IPS DF 4.7 (cell line): ENCODE data around the gene KIF25.

Experiments
- DNase-seq: peaks from one replicate; pipeline ENCODE4 v3.0.0-alpha.2; 2013; ENCODE audit warnings: low spot score; ENCODE audit errors: extremely low read depth

The KIF25 gene

DNA sequence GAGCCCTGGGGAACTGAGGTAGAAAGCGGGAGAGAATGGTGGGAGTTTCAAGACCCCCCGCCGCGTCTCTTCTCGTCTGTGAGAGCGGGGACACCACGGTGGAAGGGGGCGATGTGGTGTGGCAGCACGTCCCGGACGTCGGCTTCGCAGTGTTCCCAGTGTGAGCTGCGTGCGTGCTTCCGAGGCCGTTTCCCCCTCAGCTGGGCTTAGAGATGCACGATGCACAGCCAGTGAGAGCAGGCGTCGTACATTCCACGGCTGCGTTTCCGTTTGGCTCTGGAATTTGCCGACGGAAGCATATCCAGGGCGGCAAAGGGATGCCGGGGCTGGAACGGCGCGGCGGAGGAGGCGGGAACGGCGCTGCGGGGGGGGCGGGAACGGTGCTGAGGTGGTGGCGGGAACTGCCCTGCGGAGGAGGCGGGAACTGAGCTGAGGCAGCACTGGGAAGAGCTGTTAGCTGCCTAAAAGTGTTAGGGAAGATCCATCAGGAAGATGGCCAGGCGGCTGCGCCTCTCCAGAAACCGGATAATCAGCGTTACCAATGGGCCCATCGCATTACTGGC is 37.7 kb downstream of the KIF25 start:
- DNase-seq = no peak

DNA sequence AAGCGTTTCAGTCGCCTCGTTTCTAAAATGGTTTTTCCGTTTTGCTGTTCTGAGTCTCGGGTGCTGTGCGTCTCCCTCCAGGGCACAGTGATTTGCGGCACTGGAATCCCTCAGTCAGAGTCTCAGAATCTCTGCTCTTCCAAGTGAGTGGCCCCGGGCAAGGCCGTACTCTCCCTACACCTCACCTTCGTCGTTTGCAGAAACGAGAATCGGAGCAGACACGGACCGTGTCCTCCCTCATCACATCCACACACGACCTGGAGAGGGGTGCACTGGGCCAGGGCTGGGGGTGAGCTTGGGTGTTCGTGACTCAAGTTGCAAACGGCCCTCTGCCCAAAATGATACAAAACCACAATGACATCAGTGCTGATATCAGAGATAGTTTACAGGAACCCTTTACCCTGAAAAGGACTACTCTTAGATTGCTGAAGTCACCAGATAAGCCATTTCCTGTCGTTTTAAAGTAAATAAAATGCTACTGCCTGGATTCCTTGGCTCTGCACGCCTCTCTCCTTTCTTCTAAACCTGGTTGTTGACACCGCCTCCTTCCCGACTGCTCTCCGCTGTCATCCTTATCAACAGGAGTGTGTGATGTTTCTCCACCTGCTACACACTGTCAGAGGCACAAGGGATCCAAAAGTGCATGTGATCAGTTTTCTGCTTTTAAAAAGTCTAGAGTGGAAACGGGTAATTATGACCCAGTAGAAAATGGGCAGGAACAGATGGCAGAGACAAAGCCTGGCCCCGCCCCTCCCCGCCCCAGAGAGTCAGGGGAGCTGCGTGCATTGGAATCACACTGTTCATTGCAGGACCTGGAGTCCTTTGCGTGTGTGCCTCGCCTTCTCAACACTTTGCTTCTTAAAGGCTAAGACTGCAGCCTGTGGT is 38.4 kb downstream of the KIF25 start:
- DNase-seq = no peak

DNA sequence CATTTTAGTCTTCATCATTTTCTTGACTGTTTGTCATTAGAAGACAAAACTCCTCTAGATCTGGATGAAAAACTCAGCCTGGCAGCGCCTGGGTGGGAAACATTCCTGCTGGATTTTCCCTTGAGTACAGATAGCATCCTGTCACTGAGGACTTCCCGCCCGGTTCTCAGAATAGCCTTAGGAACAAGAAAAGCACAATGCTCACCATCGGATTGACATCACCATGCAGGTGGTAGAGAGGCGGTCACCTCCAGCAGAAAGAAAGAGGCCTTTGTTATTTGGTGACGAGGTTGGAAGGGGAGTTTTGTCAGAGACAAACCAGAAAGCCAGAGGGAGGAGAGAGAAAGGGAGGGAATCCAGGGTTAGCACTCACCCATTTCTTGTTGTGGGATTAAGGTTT is 39.8 kb downstream of the KIF25 start:
- no peak for DNase-seq

DNA sequence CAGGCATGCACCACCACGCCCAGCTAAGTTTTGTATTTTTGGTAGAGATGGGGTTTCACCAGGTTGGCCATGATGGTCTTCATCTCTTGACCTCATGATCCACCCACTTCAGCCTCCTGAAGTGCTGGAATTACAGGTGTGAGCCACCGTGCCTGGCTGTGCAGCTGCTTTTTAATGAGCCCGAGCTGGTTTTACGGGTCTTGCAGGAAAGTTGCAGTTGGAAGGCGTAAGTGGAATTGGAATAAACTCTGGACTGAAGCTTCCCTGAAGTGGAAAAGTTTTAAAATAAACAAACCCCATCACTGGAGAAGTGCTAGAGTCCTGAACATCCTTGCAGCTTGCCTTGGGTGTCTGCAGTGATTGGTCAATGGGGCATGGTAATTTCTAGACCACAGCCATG is 40.4 kb downstream of the KIF25 start:
- no peak for DNase-seq

DNA sequence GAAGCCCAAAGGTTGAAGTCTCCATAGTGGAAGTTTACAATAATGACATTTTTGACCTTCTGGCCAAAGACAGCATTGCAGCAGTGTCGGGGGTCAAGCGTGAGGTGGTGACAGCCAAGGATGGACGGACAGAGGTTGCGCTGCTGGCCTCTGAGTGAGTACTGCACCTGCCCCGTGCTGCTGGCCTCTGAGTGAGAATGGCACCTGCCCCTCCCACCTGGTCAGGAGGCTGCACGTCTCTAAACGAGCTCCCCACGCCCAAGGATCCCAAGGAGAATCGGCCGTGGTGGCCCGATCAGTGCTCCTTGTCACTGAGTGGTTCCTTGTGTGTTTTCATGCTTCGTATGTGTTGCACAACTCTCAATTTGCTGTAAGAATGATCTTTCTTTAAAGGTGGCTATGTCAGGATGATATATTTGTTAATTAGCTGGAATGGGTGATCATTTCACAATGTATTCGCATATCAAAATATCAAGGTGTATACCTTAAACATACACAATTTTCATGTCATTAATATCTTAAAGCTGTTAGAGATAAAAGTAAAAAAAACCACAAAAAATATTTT is 41.2 kb downstream of the KIF25 start:
- DNase-seq = no peak

DNA sequence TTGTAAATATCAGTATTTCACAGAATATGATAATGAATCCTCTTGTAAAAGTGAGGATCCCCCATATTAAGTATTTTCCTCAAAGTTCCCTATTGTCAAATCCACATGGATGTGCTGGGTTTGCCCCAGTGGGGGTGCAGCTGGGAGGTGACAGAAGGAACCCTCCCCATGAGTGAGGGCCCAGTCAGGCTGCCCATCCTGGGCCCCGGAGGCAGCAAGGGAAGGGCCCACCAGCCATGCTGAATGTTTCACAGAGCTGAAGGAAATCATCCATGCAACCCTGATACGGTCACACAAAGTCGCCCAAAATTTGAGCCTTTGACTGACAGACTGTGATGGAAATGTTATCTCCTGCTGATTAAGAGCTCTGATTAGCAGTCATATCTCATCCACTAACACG is 41.8 kb downstream of the KIF25 start:
- DNase-seq = no peak

DNA sequence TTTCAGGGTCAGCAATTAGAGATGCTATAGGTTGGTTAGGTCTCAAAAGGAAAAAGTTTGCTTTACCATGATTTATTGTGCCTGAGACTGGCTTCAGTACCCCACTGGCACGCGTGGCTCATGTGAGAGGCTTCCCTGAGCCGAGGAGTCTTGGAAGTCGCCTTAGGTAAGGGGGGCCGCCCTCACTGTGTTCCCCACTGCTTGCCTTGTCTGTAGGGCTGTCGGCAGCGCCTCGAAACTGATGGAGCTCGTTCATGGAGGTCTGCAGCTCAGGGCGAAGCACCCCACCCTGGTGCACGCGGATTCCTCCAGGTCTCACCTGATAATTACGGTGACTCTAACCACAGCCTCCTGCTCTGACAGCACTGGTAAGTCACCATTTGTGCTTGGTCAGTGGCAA is 42.4 kb downstream of the KIF25 start:
- no peak for DNase-seq

DNA sequence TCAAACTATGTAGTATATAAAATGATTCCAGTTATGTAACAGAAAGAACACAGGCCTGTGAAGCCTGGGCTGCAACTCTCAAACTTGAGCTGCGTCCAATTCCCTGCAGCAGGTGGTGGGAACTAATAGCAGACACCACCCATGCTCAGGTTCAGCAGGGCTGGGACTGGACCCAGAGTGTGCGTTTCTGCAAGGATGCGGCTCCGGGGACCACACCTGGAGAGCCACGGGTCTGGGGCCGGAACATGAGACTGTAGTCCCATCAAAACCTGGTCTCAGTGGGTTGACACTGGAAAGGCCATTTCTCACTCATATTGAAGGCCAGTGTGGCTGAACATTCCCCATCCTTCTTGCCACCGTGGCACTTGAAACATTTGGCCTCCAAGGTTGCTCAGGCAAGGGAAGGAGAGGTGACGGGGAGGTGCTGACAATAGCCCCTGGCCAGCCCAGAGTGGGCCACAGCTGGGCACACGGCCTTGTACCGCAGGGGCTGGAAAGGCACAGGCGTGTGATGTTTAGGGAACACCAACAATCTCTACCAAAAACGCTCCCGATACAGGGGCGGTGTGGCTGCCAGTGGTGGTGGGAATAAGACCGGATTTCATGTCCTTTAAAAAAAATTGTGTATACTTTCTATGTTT is 43.5 kb downstream of the KIF25 start:
- DNase-seq = no peak

DNA sequence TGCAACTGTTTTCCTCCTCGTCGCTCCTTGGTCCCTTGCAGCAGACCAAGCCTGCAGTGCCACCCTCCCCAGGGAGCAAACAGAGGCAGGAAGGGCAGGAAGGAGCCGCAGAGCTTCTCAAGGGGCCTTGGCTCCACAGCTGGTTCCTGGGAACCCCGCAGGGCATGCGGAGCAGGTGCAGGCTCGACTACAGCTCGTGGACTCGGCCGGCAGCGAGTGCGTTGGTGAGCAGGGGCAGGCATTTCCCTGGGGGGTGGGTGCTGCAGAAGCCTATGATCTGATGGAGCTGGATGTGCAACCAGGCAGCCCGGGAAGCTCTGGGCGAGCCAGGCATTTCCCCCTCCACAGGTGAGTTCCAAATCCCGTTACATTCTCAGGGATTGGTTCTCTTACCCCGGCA is 44.5 kb downstream of the KIF25 start:
- DNase-seq = no peak

DNA sequence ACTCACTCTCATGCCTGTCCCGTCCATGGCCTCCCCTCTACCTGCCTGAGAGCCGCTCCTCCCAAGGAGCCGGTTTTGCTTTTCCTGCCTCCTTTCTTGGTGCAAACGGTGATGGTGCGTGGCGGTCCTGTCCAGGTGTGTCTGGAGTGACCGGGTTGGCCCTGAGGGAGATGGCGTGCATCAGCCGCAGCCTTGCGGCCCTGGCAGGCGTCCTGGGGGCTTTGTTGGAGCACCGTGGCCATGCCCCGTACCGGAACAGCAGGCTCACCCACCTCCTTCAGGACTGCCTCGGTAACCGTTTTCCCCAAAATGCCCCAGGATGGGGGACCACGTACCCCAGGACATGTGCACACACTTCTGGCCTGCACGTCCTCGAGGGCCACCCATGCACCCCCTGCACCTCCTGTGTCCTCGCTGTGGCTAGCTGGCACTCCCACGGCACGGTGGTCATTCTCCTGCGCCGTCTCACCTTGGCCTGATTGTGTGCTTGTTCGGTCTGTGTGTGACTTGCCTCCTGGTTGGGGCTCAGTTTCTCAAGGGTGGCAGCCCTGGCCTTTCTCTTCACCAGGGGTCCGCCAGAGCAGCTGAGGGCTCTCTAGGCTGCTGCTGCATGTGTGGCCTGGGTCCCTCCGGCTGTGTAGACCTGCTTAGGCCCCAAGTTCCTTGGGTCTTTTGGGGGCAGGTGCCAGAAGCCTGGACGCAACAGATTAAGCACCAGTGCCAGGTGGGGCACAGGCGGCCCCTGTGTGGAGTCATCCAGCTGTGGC is 45.1 kb downstream of the KIF25 start:
- DNase-seq = no peak

DNA sequence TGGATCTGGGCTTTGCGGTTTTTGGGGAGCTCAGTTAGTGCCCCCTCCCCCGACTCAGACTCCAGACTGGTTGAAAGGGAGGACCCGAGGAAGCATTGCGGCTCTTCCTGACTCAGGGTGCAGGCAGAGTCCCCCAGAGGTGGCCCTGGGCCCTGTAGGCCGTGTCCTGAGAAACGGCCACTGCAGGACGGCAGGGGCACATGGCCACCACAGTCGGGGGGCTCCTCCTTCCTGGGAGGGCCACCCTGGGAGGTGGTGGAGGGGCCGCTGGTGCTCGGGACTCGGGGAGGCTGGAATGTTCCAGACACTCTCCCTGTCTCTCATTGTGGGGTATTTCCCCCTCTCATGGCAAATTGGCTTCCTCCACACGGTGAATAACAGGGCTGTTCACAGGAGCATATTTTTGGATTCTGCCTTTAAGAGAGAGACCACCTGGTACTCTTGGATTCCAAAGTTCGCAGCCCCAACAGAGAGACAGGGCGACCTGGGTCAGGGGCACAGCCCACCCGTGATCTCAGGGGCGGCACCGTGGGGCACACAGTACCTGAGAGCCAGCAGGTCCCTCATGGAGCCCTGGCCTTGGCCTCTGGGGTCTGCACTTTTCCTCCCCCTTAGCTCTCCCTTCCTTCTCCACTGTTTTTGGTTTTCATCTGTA is 45.8 kb downstream of the KIF25 start:
- DNase-seq = no peak

DNA sequence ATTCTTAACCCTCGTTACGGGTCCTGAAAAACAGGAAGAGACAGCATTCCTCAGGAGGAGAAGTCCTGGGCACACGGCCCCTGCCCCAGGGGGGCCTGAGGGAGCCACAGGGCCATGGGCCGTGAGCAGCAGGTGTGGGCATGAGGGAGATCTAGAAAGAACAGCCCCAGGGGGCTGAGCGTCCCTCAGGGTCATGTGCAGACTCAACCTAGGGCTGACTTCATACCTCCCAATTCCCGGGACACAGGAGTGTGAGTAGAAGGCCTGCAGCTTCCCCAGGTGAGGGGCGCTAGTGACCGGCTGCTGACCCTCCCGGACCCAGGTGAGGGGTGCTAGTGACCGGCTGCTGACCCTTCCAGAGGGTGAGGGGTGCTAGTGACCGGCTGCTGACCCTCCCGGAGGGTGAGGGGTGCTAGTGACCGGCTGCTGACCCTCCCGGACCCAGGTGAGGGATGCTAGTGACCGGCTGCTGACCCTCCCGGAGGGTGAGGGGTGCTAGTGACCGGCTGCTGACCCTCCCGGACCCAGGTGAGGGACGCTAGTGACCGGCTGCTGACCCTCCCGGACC is 46.5 kb downstream of the KIF25 start:
- no peak for DNase-seq

DNA sequence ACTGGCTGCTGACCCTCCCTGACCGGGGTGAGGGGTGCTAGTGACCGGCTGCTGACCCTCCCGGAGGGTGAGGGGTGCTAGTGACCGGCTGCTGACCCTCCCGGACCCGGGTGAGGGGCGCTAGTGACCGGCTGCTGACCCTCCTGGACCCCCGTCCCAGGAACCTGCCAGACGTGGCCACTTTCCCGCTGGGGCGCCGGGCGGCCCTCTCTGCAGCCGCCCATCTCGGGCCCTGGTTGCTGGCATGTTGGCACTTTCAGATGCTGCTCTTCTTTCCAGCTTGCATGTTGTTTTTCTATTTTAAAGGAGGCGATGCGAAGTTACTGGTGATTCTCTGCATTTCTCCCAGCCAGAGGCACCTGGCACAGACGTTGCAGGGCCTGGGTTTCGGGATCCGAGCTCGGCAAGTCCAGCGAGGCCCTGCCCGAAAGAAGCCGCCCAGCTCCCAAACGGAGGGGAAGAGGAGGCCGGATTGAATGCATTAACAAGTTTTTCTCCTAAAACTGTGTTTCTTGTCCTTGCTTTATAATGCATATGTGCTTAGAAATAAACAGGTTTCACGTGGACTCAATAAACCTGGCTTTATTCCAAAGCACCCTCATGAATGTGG is 47.2 kb downstream of the KIF25 start:
- DNase-seq = no peak

DNA sequence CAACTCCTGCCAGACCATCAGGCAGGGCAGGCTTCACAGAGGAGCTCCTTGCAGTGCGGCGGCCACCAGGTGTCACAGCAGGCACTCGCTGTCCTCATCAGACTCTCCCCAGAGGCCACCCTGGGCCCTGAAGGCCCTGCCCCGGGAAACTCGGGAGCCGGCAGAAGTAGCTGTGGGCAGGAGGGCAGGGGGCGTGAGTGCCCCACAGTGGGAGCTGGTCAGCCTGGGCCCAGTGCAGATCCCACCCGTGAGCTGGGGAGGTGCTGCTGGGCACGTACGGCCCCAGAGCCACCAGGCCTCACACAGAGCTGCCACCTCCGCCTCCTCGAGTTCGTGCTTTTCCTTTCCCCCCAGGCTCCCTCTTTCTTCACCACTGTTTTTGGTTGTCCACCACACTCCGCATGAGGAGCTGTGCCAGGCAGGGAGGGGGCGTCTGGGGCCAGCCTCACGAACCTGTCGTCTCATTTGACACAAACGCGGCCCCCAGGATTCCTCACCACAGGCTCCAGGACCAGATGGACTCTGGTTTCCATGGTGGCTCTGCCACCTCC is 47.7 kb downstream of the KIF25 start:
- no peak for DNase-seq

DNA sequence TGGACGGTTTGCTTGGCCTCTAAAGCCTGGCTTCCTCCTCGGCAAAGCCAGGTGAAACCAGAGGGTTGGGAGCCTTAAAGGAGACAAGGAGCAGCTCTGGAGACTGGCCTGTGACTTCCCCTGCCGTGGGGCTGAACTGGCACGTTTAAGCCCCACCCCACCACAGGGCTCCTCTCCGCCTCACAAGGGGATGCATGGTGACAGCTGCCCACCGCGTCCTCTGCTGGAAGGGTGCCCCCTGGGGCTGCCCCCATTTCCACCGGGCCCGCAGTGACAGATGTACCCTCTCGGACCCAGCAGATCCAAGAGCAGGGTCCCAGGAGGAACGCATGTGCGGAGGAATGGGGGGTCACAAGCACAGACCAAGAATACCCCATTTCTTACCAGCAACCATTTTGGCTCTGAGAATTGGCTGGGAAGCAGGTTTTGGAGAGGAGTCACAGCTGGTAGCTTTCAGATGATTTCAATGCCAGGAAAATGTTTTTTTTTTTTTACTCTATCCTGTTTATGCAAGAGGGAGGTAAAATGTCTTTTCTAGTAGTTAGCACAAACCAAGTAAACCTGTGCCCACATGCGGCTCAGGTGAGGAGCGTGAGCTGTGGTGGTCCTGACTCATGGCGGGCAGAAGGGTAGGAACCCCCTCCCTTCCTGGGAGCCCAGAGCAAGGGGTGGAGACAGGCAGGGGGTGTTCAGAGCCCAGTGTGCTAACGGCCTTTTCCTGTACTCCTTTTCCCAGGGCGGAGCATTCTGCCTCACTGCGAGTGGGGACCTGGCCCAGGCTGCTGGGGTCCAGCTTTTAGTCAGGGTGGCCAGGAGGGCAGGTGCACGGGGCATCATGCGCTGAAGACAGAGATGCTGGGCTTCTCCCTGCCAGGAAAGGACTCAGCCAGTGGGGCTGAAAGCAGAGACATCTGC is 48.5 kb downstream of the KIF25 start:
- DNase-seq = no peak

DNA sequence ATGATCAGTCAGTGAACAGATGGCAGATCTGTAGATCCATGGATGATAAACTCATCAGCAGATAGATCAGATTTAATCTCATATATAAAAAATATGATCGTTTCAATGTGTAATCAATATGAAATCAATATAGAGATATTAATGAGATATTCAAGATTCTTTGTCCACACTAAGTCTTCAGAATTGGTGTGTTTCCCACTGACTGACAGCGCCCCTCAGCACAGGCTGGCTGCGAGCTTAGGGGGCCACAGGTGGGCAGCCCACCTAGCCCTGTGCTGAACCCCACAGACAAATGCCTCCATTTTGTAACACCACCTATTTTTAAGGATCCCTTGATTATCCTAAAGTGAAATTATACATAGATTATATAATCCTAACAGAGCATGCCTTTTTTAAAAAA is 49.2 kb downstream of the KIF25 start:
- DNase-seq = no peak

DNA sequence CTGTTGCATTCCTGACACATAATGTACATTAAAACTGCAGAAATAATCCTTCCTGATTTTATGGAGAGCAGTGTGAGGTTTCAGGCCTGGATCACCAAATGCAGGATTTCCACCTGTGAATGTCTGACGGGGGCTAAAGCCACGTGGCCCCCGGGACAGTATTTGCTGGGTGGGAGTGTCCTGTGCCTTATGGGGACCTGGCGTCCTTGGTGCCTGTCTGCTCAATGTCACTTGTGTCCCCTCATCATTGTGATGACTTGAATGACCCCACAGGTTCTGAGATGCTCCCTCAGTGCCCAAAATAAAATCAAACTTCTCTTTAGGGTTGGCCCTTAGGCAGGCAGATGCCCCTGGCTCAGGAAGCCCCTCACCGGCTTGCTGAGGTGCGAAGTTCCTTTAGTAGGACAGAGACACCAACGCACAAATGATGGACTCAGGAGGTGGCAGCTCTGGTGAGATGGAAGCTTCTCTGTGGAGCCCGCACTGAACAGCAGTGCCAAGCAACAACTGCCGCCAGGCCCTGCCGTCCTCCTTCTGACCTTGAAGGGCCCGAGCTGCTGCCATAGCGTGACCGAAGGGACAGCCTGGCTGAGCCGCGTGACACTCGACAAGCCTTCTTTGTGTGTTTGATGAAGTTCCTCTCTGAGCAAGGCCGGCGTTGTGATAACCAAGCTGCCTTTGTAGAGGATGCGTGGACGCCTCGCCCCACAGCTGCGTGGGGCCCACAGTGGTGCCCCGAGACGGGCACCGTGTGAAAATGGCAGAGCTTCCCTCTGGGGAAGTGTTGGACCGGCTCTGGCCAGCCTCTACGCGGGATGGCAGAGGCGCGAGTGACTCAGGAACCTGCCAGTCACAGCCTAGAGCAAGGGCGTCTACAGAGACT is 50.6 kb downstream of the KIF25 start:
- no peak for DNase-seq

DNA sequence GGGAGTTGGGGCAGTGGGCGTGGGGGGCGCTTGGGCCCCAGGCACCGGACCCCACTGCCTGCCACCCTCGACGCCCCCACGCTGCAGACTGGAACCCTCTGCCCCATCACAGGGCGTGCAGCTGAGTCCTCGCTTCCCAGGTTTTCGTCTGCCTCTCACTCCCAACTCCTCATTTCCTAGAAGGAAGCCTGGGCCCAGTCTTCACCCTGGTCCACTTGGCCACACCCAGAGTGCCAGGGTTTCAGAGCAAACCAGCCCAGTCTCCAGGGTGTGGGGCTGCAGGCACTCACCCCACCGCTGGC is 51.2 kb downstream of the KIF25 start:
- DNase-seq = no peak
